Suprapubic skin (tissue), 4 donors: Measurements from ENCODE around the gene CMSS1. TPM values are rescaled to one million over a fixed set of nuclear protein-coding genes. Genes with fewer than 3 reads are reported as not detected.

Source experiments
- DNase-seq, 2 donors: peaks; one replicate each; pipeline ENCODE4 v3.0.0-alpha.2; 2019; ENCODE audit warnings: low spot score in 2 of 2
- H3K27ac ChIP-seq: fragments of 200-600 bp; sonication (generic); one replicate; pipeline ENCODE4 v1.5.1; 2019
- H3K27me3 ChIP-seq: fragments of 200-600 bp; sonication (generic); one replicate; pipeline ENCODE4 v1.5.1; 2019
- H3K36me3 ChIP-seq: fragments of 200-600 bp; sonication (generic); one replicate; pipeline ENCODE4 v1.5.1; 2019
- H3K4me1 ChIP-seq: fragments of 200-600 bp; sonication (generic); one replicate; pipeline ENCODE4 v1.5.1; 2019
- H3K4me3 ChIP-seq: fragments of 200-600 bp; sonication (generic); one replicate; pipeline ENCODE4 v1.5.1; 2019; ENCODE audit warnings: mild to moderate bottlenecking
- H3K9me3 ChIP-seq: fragments of 200-600 bp; sonication (generic); one replicate; pipeline ENCODE4 v1.5.1; 2019
- EP300 ChIP-seq: sonication (generic); formaldehyde crosslinking; IDR thresholded peaks from one replicate; pipeline ENCODE4 v1.6.1; 2017; ENCODE audit warnings: antibody characterized with exemption
- POLR2A ChIP-seq, 2 donors: fragments of 450-650 bp; IDR thresholded peaks; one replicate each; pipeline ENCODE4 v1.6.1; 2017; ENCODE audit warnings: antibody characterized with exemption in 2 of 2, mild to moderate bottlenecking in 2 of 2, moderate library complexity in 2 of 2
- POLR2AphosphoS5 ChIP-seq, 3 donors: sonication (generic); formaldehyde crosslinking; IDR thresholded peaks; one replicate each; pipeline ENCODE4 v1.6.1; 2017; ENCODE audit warnings: antibody characterized with exemption in 3 of 3
- WGBS: methylation state at CpG from one replicate; pipeline ENCODE4 v1.1.5; 2018; 5-methylcytosine and 5-hydroxymethylcytosine counted together
- total RNA-seq, 4 donors: library from RNA; depleted of rRNA; stranded (reverse); fragments of >200 nt; gene quantifications; one replicate each; pipeline ENCODE4 v1.1.0, GENCODE V29; 2016
- TF ChIP-seq, protein P1 (sequence below), 2 donors: fragments of 200-600 bp in 1 of 2; fragments of 450-650 bp in 1 of 2; sonication (generic) in 1 of 2; IDR thresholded peaks; one replicate each; pipeline ENCODE4 v1.5.1; 2016 to 2019; ENCODE audit warnings: antibody characterized with exemption in 2 of 2, mild to moderate bottlenecking in 1 of 2, moderate library complexity in 1 of 2

CMSS1 gene
- total RNA-seq, 4 donors from 2014 or later = 13.2 to 17.1 (median 13.5) TPM

DNA sequence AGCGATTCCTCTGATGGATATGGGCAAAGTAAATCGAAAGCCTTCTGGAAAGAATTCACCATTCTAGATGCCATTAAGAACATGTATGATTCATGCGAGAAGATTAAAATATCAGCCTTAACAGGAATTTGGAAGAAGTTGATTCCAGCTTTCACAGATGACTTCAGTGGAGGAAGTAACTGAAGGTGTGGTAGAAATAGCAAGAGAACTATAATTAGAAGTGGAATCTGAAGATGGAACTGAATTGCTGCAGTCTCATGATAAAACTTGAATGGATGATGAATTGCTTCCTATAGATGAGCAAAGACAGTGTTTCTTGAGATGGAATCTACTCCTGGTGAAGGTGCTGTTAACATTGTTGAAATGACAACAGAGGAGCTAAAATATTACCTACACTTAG lies 413.0 kb downstream of the CMSS1 start:
- Histone ChIP-seq H3K4me1 (peaks cover 8% of the 10 kb centered on the region), H3K27me3 (no peaks in the 10 kb centered on the region), H3K9me3 (no peaks in the 10 kb centered on the region), H3K36me3 (no peaks in the 10 kb centered on the region), H3K4me3 (no peak overlapping the region), H3K27ac (no peak overlapping the region)
- 66% methylated on average over 3 of the region's 3 CpGs for WGBS
- TF ChIP-seq EP300 (no peak), POLR2A (IDR thresholded peaks at IDR 0.05) (no peak), POLR2AphosphoS5 (IDR thresholded peaks at IDR 0.05) (no peak)
- TF ChIP-seq, protein P1, sequence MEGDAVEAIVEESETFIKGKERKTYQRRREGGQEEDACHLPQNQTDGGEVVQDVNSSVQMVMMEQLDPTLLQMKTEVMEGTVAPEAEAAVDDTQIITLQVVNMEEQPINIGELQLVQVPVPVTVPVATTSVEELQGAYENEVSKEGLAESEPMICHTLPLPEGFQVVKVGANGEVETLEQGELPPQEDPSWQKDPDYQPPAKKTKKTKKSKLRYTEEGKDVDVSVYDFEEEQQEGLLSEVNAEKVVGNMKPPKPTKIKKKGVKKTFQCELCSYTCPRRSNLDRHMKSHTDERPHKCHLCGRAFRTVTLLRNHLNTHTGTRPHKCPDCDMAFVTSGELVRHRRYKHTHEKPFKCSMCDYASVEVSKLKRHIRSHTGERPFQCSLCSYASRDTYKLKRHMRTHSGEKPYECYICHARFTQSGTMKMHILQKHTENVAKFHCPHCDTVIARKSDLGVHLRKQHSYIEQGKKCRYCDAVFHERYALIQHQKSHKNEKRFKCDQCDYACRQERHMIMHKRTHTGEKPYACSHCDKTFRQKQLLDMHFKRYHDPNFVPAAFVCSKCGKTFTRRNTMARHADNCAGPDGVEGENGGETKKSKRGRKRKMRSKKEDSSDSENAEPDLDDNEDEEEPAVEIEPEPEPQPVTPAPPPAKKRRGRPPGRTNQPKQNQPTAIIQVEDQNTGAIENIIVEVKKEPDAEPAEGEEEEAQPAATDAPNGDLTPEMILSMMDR (IDR thresholded peaks at IDR 0.05) = no peak
- DNase-seq = no peak

Other genes with a start within 250 kb of the CMSS1 start
- 10 to 100 TPM in 1 of 4 donors, 1 to 10 TPM in 3; 3.2 to 14.9 (median 5.6) TPM for gene COL8A1, start 179.3 kb upstream of the CMSS1 start, total RNA-seq